B cell (primary cell): ENCODE data around the gene ADAMTSL1. TPM values are rescaled to one million over a fixed set of nuclear protein-coding genes. Genes with fewer than 3 reads are reported as not detected.

Source experiments
- ATAC-seq: fragments of 200-7000 bp; cut with Tn5 transposase; one replicate; pipeline ENCODE4 v1.10.0; 2021; ENCODE audit warnings: low read depth, mild to moderate bottlenecking, moderate number of reproducible peaks, moderate library complexity
- CTCF ChIA-PET: fragments of 350-600 bp; sonication (Branson Sonifier 250); formaldehyde crosslinking; loops from one replicate; lab custom pipeline; 2021; ENCODE audit warnings: antibody characterized with exemption, inconsistent platforms; lab: Charles Lee
- POLR2A ChIA-PET: fragments of 350-600 bp; sonication (Branson Sonifier 250); formaldehyde crosslinking; loops from one replicate; lab custom pipeline; 2021; ENCODE audit warnings: antibody characterized with exemption; lab: Charles Lee
- DNase-seq: peaks from one replicate; pipeline ENCODE4 v3.0.0; 2013
- H2AFZ ChIP-seq: 2 replicates; pipeline ENCODE4 v1.6.1; 2012; ENCODE audit warnings: mild to moderate bottlenecking, low read depth, low read length; ENCODE audit not compliant: insufficient read depth, poor library complexity, severe bottlenecking
- H3K27ac ChIP-seq, 2 donors: 1 replicate in 1 of 2; 2 replicates in 1 of 2; pipeline ENCODE4 v1.5.1; 2012 to 2013; ENCODE audit warnings: low read length in 2 of 2, mild to moderate bottlenecking in 2 of 2, moderate library complexity in 1 of 2
- H3K27me3 ChIP-seq, 4 experiments: fragments of 200-600 bp in 1 of 4; sonication (generic) in 1 of 4; replicated peaks in 1 of 4; 1 replicate in 2 of 4; 2 replicates in 2 of 4; pipeline versions ENCODE4 v1.6.1 to v1.7.0; 2013 to 2016; ENCODE audit warnings: low read length in 3 of 4, mild to moderate bottlenecking in 2 of 4, mixed read lengths in 1 of 4, moderate library complexity in 1 of 4; ENCODE audit not compliant: insufficient read depth in 4 of 4, control insufficient read depth in 3 of 4; ENCODE audit errors: control extremely low read depth in 1 of 4
- H3K36me3 ChIP-seq, 2 experiments: replicated peaks in 1 of 2; 1 replicate in 1 of 2; 2 replicates in 1 of 2; pipeline versions ENCODE4 v1.6.1 to v1.7.1; 2013; ENCODE audit warnings: low read length in 1 of 2; ENCODE audit not compliant: insufficient read depth in 2 of 2, control insufficient read depth in 1 of 2; ENCODE audit errors: control extremely low read depth in 1 of 2, extremely low read depth in 1 of 2
- H3K4me1 ChIP-seq, 2 donors: fragments of 200-600 bp in 1 of 2; sonication (generic) in 1 of 2; 1 replicate in 1 of 2; 2 replicates in 1 of 2; pipeline versions ENCODE4 v1.5.1 to v1.6.1; 2013 to 2017; ENCODE audit warnings: low read length in 2 of 2; ENCODE audit not compliant: control insufficient read depth in 2 of 2, insufficient read depth in 2 of 2
- H3K4me2 ChIP-seq: replicated peaks from 2 replicates; pipeline ENCODE3; 2012; ENCODE audit warnings: mild to moderate bottlenecking, low read depth, low read length; ENCODE audit not compliant: poor library complexity, severe bottlenecking
- H3K4me3 ChIP-seq, 5 experiments: fragments of 200-600 bp in 1 of 5; sonication (generic) in 1 of 5; 1 replicate in 3 of 5; 2 replicates in 2 of 5; pipeline versions ENCODE4 v1.5.1 to v1.7.0; 2011 to 2016; ENCODE audit warnings: low read length in 4 of 5, mild to moderate bottlenecking in 4 of 5, low read depth in 2 of 5, control low read depth in 1 of 5, moderate library complexity in 1 of 5; ENCODE audit not compliant: insufficient read depth in 1 of 5; ENCODE audit errors: control extremely low read depth in 1 of 5, extremely low read depth in 1 of 5
- H3K79me2 ChIP-seq: fragments of 200-600 bp; sonication (generic); one replicate; pipeline ENCODE4 v1.6.0; 2016; ENCODE audit warnings: low read length; ENCODE audit not compliant: control insufficient read depth, insufficient read depth
- H3K9ac ChIP-seq: fragments of 200-600 bp; sonication (generic); 2 replicates; pipeline ENCODE4 v1.6.1; 2017; ENCODE audit warnings: mild to moderate bottlenecking, low read length, moderate library complexity
- H3K9me3 ChIP-seq, 3 donors: one replicate each; pipeline versions ENCODE4 v1.6.1 to v1.7.1; 2013; ENCODE audit warnings: low read length in 2 of 3; ENCODE audit not compliant: control insufficient read depth in 2 of 3, insufficient read depth in 1 of 3; ENCODE audit errors: control extremely low read depth in 1 of 3
- H4K20me1 ChIP-seq: 2 replicates; pipeline ENCODE4 v1.6.0; 2012; ENCODE audit warnings: mild to moderate bottlenecking, low read length; ENCODE audit not compliant: insufficient read depth, control insufficient read depth, poor library complexity, severe bottlenecking
- H3K27ac Mint-ChIP-seq: one replicate; pipeline ENCODE4 v1.8.0; 2021; ENCODE audit warnings: mixed read lengths
- H3K27me3 Mint-ChIP-seq: one replicate; pipeline ENCODE4 v1.8.0; 2021; ENCODE audit warnings: mixed read lengths
- H3K4me1 Mint-ChIP-seq: one replicate; pipeline ENCODE4 v1.8.0; 2021; ENCODE audit warnings: mixed read lengths
- H3K4me3 Mint-ChIP-seq: one replicate; pipeline ENCODE4 v1.8.0; 2021; ENCODE audit warnings: mixed read lengths
- H3K9me3 Mint-ChIP-seq: one replicate; pipeline ENCODE4 v1.8.0; 2022; ENCODE audit warnings: mixed read lengths; ENCODE audit not compliant: insufficient read depth
- EZH2 ChIP-seq: IDR thresholded peaks from 2 replicates; pipeline ENCODE4 v1.6.1; 2012; ENCODE audit warnings: borderline replicate concordance, low read depth, mild to moderate bottlenecking, moderate library complexity, low read length; ENCODE audit not compliant: insufficient read depth, poor library complexity, severe bottlenecking
- WGBS: methylation state at CpG from one replicate; pipeline ENCODE4 v1.1.5; 2013; ENCODE audit warnings: missing lambda C conversion rate; ENCODE audit not compliant: insufficient coverage; 5-methylcytosine and 5-hydroxymethylcytosine counted together
- intact Hi-C: fragments of 100-400 bp; cut with micrococcal nuclease; formaldehyde crosslinking; loops from one replicate; pipeline ENCODE4 v1.10.0; 2022
- polyA plus RNA-seq: library from polyadenylated mRNA; depleted of rRNA; stranded (reverse); fragments of >200 nt; gene quantifications from 2 replicates; pipeline ENCODE4 v1.2.3, GENCODE V29; 2012
- total RNA-seq, 2 donors: library from RNA; stranded (reverse); fragments of 120-200 nt in 1 of 2; gene quantifications; 1 replicate in 1 of 2; 2 replicates in 1 of 2; pipeline versions ENCODE4 v1.2.3 to v1.2.4, GENCODE V29; 2013 to 2022
- TF ChIP-seq, protein P1 (sequence below): fragments of 200-600 bp; IDR thresholded peaks from one replicate; pipeline ENCODE4 v1.8.0; 2022; ENCODE audit warnings: antibody characterized with exemption, mild to moderate bottlenecking

Gene ADAMTSL1
- total and polyA plus RNA-seq, 2 donors (not counting 1 experiment from before 2014, with no cell fraction given), result not detected

DNA sequence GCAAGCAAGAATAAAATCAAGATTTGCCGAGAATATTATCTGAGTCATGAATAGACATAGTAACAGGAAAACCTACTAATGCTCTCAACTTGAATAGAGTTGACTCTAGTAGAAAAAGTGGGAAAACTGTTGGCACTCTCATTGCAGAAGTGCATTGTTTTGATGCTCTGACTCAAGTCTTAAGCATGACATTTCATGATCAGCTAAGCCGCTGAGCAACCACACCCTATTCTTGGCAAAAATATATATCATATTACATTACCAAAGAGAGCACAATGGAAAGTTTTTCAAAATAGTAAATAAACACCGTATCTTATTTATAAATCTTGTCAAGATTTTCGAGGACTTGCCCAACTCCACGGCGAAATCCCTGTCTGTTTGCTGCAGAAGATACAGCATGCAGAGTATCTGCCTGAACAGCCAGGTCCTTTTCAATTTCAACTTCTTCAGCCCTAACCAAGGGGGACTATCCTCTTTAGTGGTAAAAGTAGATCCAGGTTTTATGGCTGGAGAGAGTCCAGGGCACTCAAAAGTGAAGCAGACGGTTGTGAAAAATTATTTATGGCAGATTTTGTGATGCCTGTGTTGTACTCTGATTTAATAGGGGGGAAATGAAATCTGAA is 13.9 kb upstream of the ADAMTSL1 start:
- H2AFZ ChIP-seq, result no peak overlapping the region

DNA sequence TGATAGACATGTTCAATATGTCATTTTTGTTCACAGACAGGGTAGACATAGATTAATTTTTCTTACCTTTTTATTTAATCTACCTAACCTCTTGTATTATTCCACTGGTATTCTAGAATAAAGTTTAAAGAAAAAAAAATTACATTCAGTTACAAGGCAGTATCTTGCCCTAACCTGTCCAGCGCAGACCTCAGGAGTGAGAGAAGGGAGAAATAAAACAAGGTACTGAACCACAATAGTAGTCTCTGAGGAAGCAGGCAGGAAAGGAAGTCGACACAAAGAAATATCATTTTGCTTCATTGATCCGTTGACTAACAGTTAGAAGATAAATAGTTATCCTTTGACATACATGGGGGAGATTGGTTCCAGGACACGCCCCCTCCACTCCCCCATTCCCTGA is 12.5 kb upstream of the ADAMTSL1 start:
- no peak overlapping the region for H3K4me3 Mint-ChIP-seq
- H3K27me3 Mint-ChIP-seq, result no peaks in the 10 kb centered on the region
- H3K9me3 Mint-ChIP-seq, result no peaks in the 10 kb centered on the region
- H3K79me2 ChIP-seq, result no peaks in the 10 kb centered on the region
- intact Hi-C loops, result no loop called here
- no peak overlapping the region for H3K27ac ChIP-seq
- H3K4me3 ChIP-seq, result no peak overlapping the region
- H3K4me2 ChIP-seq, result no peak overlapping the region
- H3K36me3 ChIP-seq, result no peaks in the 10 kb centered on the region
- 65% methylated on average over 2 of the region's 4 CpGs for WGBS
- H3K9me3 ChIP-seq, result no peaks in the 10 kb centered on the region
- H2AFZ ChIP-seq, result no peak overlapping the region
- H4K20me1 ChIP-seq, result no peaks in the 10 kb centered on the region
- H3K27me3 ChIP-seq, result no peaks in the 10 kb centered on the region
- no peak overlapping the region for H3K27ac Mint-ChIP-seq
- ChIA-PET CTCF (no interaction called here), POLR2A (no interaction called here)
- H3K9ac ChIP-seq, result no peak overlapping the region
- no peak for DNase-seq
- H3K4me1 ChIP-seq, result no peaks in the 10 kb centered on the region
- H3K4me1 Mint-ChIP-seq, result no peaks in the 10 kb centered on the region
- no peak for ATAC-seq
- TF ChIP-seq, protein P1, sequence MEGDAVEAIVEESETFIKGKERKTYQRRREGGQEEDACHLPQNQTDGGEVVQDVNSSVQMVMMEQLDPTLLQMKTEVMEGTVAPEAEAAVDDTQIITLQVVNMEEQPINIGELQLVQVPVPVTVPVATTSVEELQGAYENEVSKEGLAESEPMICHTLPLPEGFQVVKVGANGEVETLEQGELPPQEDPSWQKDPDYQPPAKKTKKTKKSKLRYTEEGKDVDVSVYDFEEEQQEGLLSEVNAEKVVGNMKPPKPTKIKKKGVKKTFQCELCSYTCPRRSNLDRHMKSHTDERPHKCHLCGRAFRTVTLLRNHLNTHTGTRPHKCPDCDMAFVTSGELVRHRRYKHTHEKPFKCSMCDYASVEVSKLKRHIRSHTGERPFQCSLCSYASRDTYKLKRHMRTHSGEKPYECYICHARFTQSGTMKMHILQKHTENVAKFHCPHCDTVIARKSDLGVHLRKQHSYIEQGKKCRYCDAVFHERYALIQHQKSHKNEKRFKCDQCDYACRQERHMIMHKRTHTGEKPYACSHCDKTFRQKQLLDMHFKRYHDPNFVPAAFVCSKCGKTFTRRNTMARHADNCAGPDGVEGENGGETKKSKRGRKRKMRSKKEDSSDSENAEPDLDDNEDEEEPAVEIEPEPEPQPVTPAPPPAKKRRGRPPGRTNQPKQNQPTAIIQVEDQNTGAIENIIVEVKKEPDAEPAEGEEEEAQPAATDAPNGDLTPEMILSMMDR, result no peak
- no peak for TF ChIP-seq EZH2

More for the DNA sequence above, 13.9 kb upstream of the ADAMTSL1 start:
- Mint-ChIP-seq H3K27ac (no peak overlapping the region), H3K9me3 (no peaks in the 10 kb centered on the region), H3K4me3 (no peak overlapping the region), H3K4me1 (no peaks in the 10 kb centered on the region), H3K27me3 (no peaks in the 10 kb centered on the region)
- intact Hi-C loops, result no loop called here
- Histone ChIP-seq H3K27me3 (no peaks in the 10 kb centered on the region), H3K4me1 (no peaks in the 10 kb centered on the region), H3K79me2 (no peaks in the 10 kb centered on the region), H3K36me3 (no peaks in the 10 kb centered on the region), H3K4me2 (no peak overlapping the region), H4K20me1 (no peaks in the 10 kb centered on the region), H3K9ac (no peak overlapping the region), H3K9me3 (no peaks in the 10 kb centered on the region), H3K27ac (no peak overlapping the region), H3K4me3 (no peak overlapping the region)
- 92% methylated on average over 5 of the region's 7 CpGs for WGBS
- ChIA-PET POLR2A (no interaction called here), CTCF (no interaction called here)
- no peak for DNase-seq
- ATAC-seq, result no peak
- TF ChIP-seq, protein P1, result no peak
- TF ChIP-seq EZH2, result no peak
